GM18505 (cell line): ENCODE results near the gene SEPTIN6.

Experiments used
- ATAC-seq: cut with Tn5 transposase; IDR thresholded peaks from one replicate; pipeline ENCODE4 v1.9.1; 2021; ENCODE audit not compliant: unreplicated experiment
- POLR2A ChIP-seq: IDR thresholded peaks from 4 replicates; pipeline ENCODE4 v1.6.1; 2011; ENCODE audit warnings: borderline replicate concordance; ENCODE audit not compliant: insufficient read depth, insufficient read length; ENCODE audit errors: extremely low read depth

Gene SEPTIN6

GRCh38 chrX:119696251-119696890 is 3.4 kb upstream of the SEPTIN6 start:
- no peak for TF ChIP-seq POLR2A
- ATAC-seq: no peak

- ATAC-seq: no peak
- no peak for TF ChIP-seq POLR2A
These were observed 2.6 kb upstream of the SEPTIN6 start for GRCh38 chrX:119695535-119696050.

- ATAC-seq: no peak
These were observed 1.9 kb upstream of the SEPTIN6 start for GRCh38 chrX:119694601-119695534.

GRCh38 chrX:119693996-119694451 is 1.1 kb upstream of the SEPTIN6 start:
- no peak for TF ChIP-seq POLR2A
- no peak for ATAC-seq

More at GRCh38 chrX:119694601-119695534, 1.9 kb upstream of the SEPTIN6 start:
- no peak for TF ChIP-seq POLR2A

- peak; percentile 43 for TF ChIP-seq POLR2A
- no peak for ATAC-seq
These were observed 553 bp downstream of the SEPTIN6 start for GRCh38 chrX:119692191-119693039.

GRCh38 chrX:119690921-119691716 is 1.8 kb downstream of the SEPTIN6 start:
- ATAC-seq: no peak

GRCh38 chrX:119688911-119689321 is 4.1 kb downstream of the SEPTIN6 start:
- no peak for ATAC-seq
- TF ChIP-seq POLR2A: no peak

More at GRCh38 chrX:119690921-119691716, 1.8 kb downstream of the SEPTIN6 start:
- TF ChIP-seq POLR2A: peak; percentile 11

- no peak for TF ChIP-seq POLR2A
- no peak for ATAC-seq
These were observed 5.1 kb downstream of the SEPTIN6 start for GRCh38 chrX:119687661-119688413.

- peak; percentile 20 for TF ChIP-seq POLR2A
- ATAC-seq: peak; percentile 33
These were observed 6.8 kb downstream of the SEPTIN6 start for GRCh38 chrX:119686087-119686691.

- peak; percentile 51 for ATAC-seq
- peak; percentile 40 for TF ChIP-seq POLR2A
These were observed 7.5 kb downstream of the SEPTIN6 start for GRCh38 chrX:119685225-119686066.
